Heart right ventricle (tissue), 16 donors: ENCODE measurements around the gene PIK3R4. TPM values are rescaled to one million over a fixed set of nuclear protein-coding genes. Genes with fewer than 3 reads are reported as not detected.

ENCODE experiments used
- ATAC-seq, 8 donors: fragments of 200-7000 bp; cut with Tn5 transposase; one replicate each; pipeline ENCODE4 v1.9.1; 2020; ENCODE audit warnings: mild to moderate bottlenecking in 8 of 8, moderate library complexity in 8 of 8, moderate number of reproducible peaks in 1 of 8
- DNase-seq, 2 donors: peaks; one replicate each; pipeline ENCODE4 v3.0.0-alpha.2; 2020
- H3K27ac ChIP-seq, 10 donors: fragments of 200-600 bp; sonication (generic) in 2 of 10; one replicate each; pipeline versions ENCODE4 v1.5.0 to v1.8.0; 2020 to 2022; ENCODE audit warnings: mild to moderate bottlenecking in 3 of 10
- H3K27me3 ChIP-seq, 7 donors: fragments of 200-600 bp; one replicate each; pipeline ENCODE4 v1.8.0; 2021 to 2022; ENCODE audit warnings: mild to moderate bottlenecking in 2 of 7
- H3K36me3 ChIP-seq, 9 donors: fragments of 200-600 bp; sonication (generic) in 1 of 9; one replicate each; pipeline versions ENCODE4 v1.5.0 to v1.8.0; 2020 to 2022; ENCODE audit warnings: mild to moderate bottlenecking in 2 of 9
- H3K4me1 ChIP-seq, 9 donors: fragments of 200-600 bp; sonication (generic) in 1 of 9; one replicate each; pipeline versions ENCODE4 v1.5.0 to v1.8.0; 2020 to 2022; ENCODE audit warnings: mild to moderate bottlenecking in 4 of 9
- H3K4me3 ChIP-seq, 10 donors: fragments of 200-600 bp; sonication (generic) in 2 of 10; one replicate each; pipeline versions ENCODE4 v1.5.0 to v1.8.0; 2020 to 2022; ENCODE audit warnings: mild to moderate bottlenecking in 7 of 10, moderate library complexity in 2 of 10
- H3K9me3 ChIP-seq, 11 donors: fragments of 200-600 bp in 10 of 11; sonication (generic) in 2 of 11; one replicate each; pipeline versions ENCODE4 v1.5.0 to v1.8.0; 2013 to 2022; ENCODE audit warnings: mild to moderate bottlenecking in 2 of 11, control low read depth in 1 of 11, moderate library complexity in 1 of 11
- CTCF ChIP-seq, 9 donors: fragments of 200-600 bp; sonication (generic) in 2 of 9; IDR thresholded peaks; one replicate each; pipeline versions ENCODE4 v1.5.0 to v1.8.0; 2021 to 2022; ENCODE audit warnings: antibody characterized with exemption in 9 of 9, mild to moderate bottlenecking in 5 of 9, moderate library complexity in 1 of 9
- WGBS, 2 donors: extraction: QIAGEN DNeasy Blood & Tissue Kit; methylation state at CpG; one replicate each; pipeline ENCODE4 v1.1.7; 2013; ENCODE audit warnings: inconsistent platforms in 1 of 2; 5-methylcytosine and 5-hydroxymethylcytosine counted together
- intact Hi-C, 10 donors: fragments of 100-400 bp; cut with DNase I; formaldehyde crosslinking; loops; one replicate each; pipeline versions ENCODE4 v1.11.1 to v1.14.2; 2022
- polyA plus RNA-seq, 2 donors: library from polyadenylated mRNA; stranded (reverse); fragments of 200-250 nt; gene quantifications; one replicate each; pipeline ENCODE4 v1.2.3, GENCODE V29; 2013
- total RNA-seq, 10 donors: library from RNA; stranded (reverse); fragmentation: NEBNext Ultra II Directional in 3 of 10; extraction: Animal tissue kit (Norgen Biotek cat#: 25700) in 3 of 10; gene quantifications; one replicate each; pipeline versions ENCODE4 v1.2.1 to v1.2.4, GENCODE V29; 2021 to 2023
- donor health status: Arrhythmogenic right ventricular cardiomyopathy.
- donor health status: ischemic (EF 13 %, LVEDD 7.1; RV severe dilation, severe dysfunction).
- donor health status: healthy with polysubstance abuse.
- donor health status: DM: no; HTN: yes; CAD: no.
- donor health status: DM: no; HTN: no; CAD: no.
- donor health status: ischemic (EF 25% LVEDD 6.9; RV normal size, moderate dysfunction).
- donor health status: ischemic (EF 25% LVEDD 5.7; RV mildly dilated, moderate dysfunction).
- donor health status: healthy.
- donor health status: DM: yes; HTN: yes; CAD: no.
- donor health status: Ischemic cardiomyopathy.
- donor health status: ischemic (EF 35%, LVEDD 5.7; RV mildly dilated, moderate dysfunction).
- donor health status: nonischemic (EF 11% LVEDD 7.7; RV severe dilation, severe dysfunction).
- donor health status: DM: yes; HTN: yes; CAD: no.
- donor health status: PGD.
- donor health status: ischemic (EF 29% LVEDD 5.4; RV normal size, mild dysfunction).
- donor health status: nonischemic (EF 23%, LVEDD 6.1; RV moderate dilation, normal function).

PIK3R4 gene
- total and polyA plus RNA-seq, 12 donors: 12.3 to 22.3 (median 17.1) TPM

GRCh38 chr3:130737622-130738021 lies 9.0 kb downstream of the PIK3R4 start:
- 93 to 98% methylated on average over 2 of the region's 2 CpGs for WGBS, 2 donors
- intact Hi-C loops: no loop called here
- H3K9me3 ChIP-seq: no peaks in the 10 kb centered on the region
- no peak overlapping the region for H3K27ac ChIP-seq
- H3K4me1 ChIP-seq: peaks cover 0 to 29% (median 17%) of the 10 kb centered on the region in 9 donors
- H3K4me3 ChIP-seq: no peak overlapping the region
- DNase-seq (no peak), ATAC-seq (no peak)
- H3K36me3 ChIP-seq: peaks cover 0 to 82% (median 11%) of the 10 kb centered on the region in 9 donors
- TF ChIP-seq CTCF (IDR thresholded peaks at IDR 0.05): no peak
- no peaks in the 10 kb centered on the region for H3K27me3 ChIP-seq

- ATAC-seq (peak in 1 of 8 donors; percentile 37), DNase-seq (no peak)
- Histone ChIP-seq H3K9me3 (no peaks in the 10 kb centered on the region), H3K4me3 (no peak overlapping the region), H3K4me1 (peaks cover 0 to 5% (median under 1%) of the 10 kb centered on the region in 9 donors), H3K27me3 (no peaks in the 10 kb centered on the region), H3K36me3 (peaks cover 0 to 66% (median 16%) of the 10 kb centered on the region in 9 donors), H3K27ac (no peak overlapping the region)
- intact Hi-C loops: no loop called here
- no peak for TF ChIP-seq CTCF (IDR thresholded peaks at IDR 0.05)
- 56 to 63% methylated on average over 8 of the region's 8 CpGs for WGBS, 2 donors
Measured at GRCh38 chr3:130733236-130733875, 13.3 kb downstream of the PIK3R4 start.

GRCh38 chr3:130732501-130732900 lies 14.1 kb downstream of the PIK3R4 start:
- Histone ChIP-seq H3K27ac (no peak overlapping the region), H3K4me1 (peaks cover 0 to 13% (median 5%) of the 10 kb centered on the region in 9 donors), H3K9me3 (no peaks in the 10 kb centered on the region), H3K27me3 (no peaks in the 10 kb centered on the region), H3K4me3 (no peak overlapping the region), H3K36me3 (peaks cover 0 to 66% (median 16%) of the 10 kb centered on the region in 9 donors)
- intact Hi-C loops: no loop called here
- no peak for ATAC-seq
- no peak for TF ChIP-seq CTCF (IDR thresholded peaks at IDR 0.05)
- WGBS, 2 donors: 97% methylated on average over 2 of the region's 2 CpGs
- DNase-seq: no peak

GRCh38 chr3:130731817-130732216 lies 14.8 kb downstream of the PIK3R4 start:
- intact Hi-C loops: no loop called here

More at GRCh38 chr3:130731817-130732216, 14.8 kb downstream of the PIK3R4 start:
- WGBS, 2 donors: 98 to 99% methylated on average over 6 of the region's 6 CpGs
- H3K36me3 ChIP-seq: peaks cover 0 to 66% (median 16%) of the 10 kb centered on the region in 9 donors
- H3K4me3 ChIP-seq: no peak overlapping the region
- no peak overlapping the region for H3K27ac ChIP-seq
- peaks cover 0 to 16% (median 7%) of the 10 kb centered on the region in 9 donors for H3K4me1 ChIP-seq
- no peak for ATAC-seq
- DNase-seq: no peak
- no peak for TF ChIP-seq CTCF (IDR thresholded peaks at IDR 0.05)
- no peaks in the 10 kb centered on the region for H3K27me3 ChIP-seq
- no peaks in the 10 kb centered on the region for H3K9me3 ChIP-seq
